IMR-90 (cell line): ENCODE data around the gene LRCH4. TPM values are rescaled to one million over a fixed set of nuclear protein-coding genes. Genes with fewer than 3 reads are reported as not detected.
A peak's percentile ranks its signal among the peaks of the same experiment; 100 is the strongest.
"Not testable (repeated sequence)": the region's sequence is repeated elsewhere in the genome, so short reads cannot be mapped to it uniquely, and the experiment has no call there.

Source experiments
- ATAC-seq: fragments of 200-7000 bp; cut with Tn5 transposase; 2 replicates; pipeline ENCODE4 v1.9.1; 2020; ENCODE audit warnings: low read depth, mild to moderate bottlenecking, moderate library complexity
- BruUV-seq: library from RNA; stranded (reverse); fragments of 400-500 nt; replicated peaks from 2 replicates; lab custom pipeline; 2021; lab: Mats Ljungman, UMichigan
- CTCF ChIA-PET: fragments of 300-600 bp; formaldehyde crosslinking; extraction: SDS; loops from one replicate; lab custom pipeline; 2021; ENCODE audit warnings: antibody characterized with exemption; lab: Yijun Ruan, JAX
- POLR2A ChIA-PET: fragments of 300-600 bp; sonication (Branson Sonifier 250); formaldehyde crosslinking; loops from one replicate; lab custom pipeline; 2022; ENCODE audit warnings: antibody characterized with exemption; ENCODE audit not compliant: unreplicated experiment; lab: Charles Lee
- DNase-seq: peaks from one replicate; pipeline ENCODE4 v3.0.0; 2013
- H2AFZ ChIP-seq: replicated peaks from 2 replicates; pipeline ENCODE3; 2013; ENCODE audit warnings: low read length, mild to moderate bottlenecking; ENCODE audit not compliant: poor library complexity
- H2AK5ac ChIP-seq: 2 replicates; pipeline ENCODE4 v1.6.1; 2013; ENCODE audit warnings: low read depth, low read length, inconsistent platforms
- H2AK9ac ChIP-seq: replicated peaks from 2 replicates; pipeline ENCODE3; 2013; ENCODE audit warnings: mild to moderate bottlenecking, low read depth, low read length, moderate library complexity; ENCODE audit not compliant: poor library complexity
- H2BK120ac ChIP-seq: 2 replicates; pipeline ENCODE4 v1.6.1; 2013; ENCODE audit warnings: low read depth, low read length, inconsistent platforms
- H2BK15ac ChIP-seq: 3 replicates; pipeline ENCODE4 v1.6.1; 2013; ENCODE audit warnings: low read depth, low read length, inconsistent platforms
- H2BK20ac ChIP-seq: 2 replicates; pipeline ENCODE4 v1.6.1; 2013; ENCODE audit warnings: low read depth, mild to moderate bottlenecking, inconsistent platforms, low read length, moderate library complexity
- H2BK5ac ChIP-seq: 2 replicates; pipeline ENCODE4 v1.6.1; 2013; ENCODE audit warnings: mild to moderate bottlenecking, low read depth, low read length, inconsistent platforms; ENCODE audit not compliant: poor library complexity, severe bottlenecking
- H3K14ac ChIP-seq: replicated peaks from 2 replicates; pipeline ENCODE4 v1.6.1; 2013; ENCODE audit warnings: low read depth, low read length, inconsistent platforms
- H3K18ac ChIP-seq: 2 replicates; pipeline ENCODE4 v1.6.1; 2013; ENCODE audit warnings: low read depth, low read length, control low read depth
- H3K23ac ChIP-seq: 2 replicates; pipeline ENCODE4 v1.6.1; 2013; ENCODE audit warnings: low read depth, low read length, inconsistent platforms
- H3K27ac ChIP-seq: 2 replicates; pipeline ENCODE4 v1.5.1; 2013; ENCODE audit warnings: mild to moderate bottlenecking, control low read depth, low read length; ENCODE audit not compliant: insufficient read depth
- H3K27me3 ChIP-seq: 2 replicates; pipeline ENCODE4 v1.6.1; 2013; ENCODE audit warnings: low read length; ENCODE audit not compliant: control insufficient read depth, insufficient read depth
- H3K36me3 ChIP-seq: 2 replicates; pipeline ENCODE4 v1.6.1; 2013; ENCODE audit warnings: low read length, mixed read lengths; ENCODE audit not compliant: control insufficient read depth, insufficient read depth
- H3K4ac ChIP-seq: 2 replicates; pipeline ENCODE4 v1.6.1; 2013; ENCODE audit warnings: low read depth, low read length, inconsistent platforms
- H3K4me1 ChIP-seq: 2 replicates; pipeline ENCODE4 v1.6.1; 2013; ENCODE audit warnings: low read length, mixed read lengths; ENCODE audit not compliant: control insufficient read depth, insufficient read depth
- H3K4me2 ChIP-seq: 2 replicates; pipeline ENCODE4 v1.6.1; 2013; ENCODE audit warnings: low read depth, mild to moderate bottlenecking, control low read depth, low read length, moderate library complexity
- H3K4me3 ChIP-seq: 2 replicates; pipeline ENCODE4 v1.5.1; 2013; ENCODE audit warnings: low read depth, mild to moderate bottlenecking, control low read depth, low read length, moderate library complexity; ENCODE audit not compliant: insufficient read depth
- H3K56ac ChIP-seq: 2 replicates; pipeline ENCODE4 v1.6.1; 2013; ENCODE audit warnings: low read length, inconsistent platforms; ENCODE audit not compliant: insufficient read depth; ENCODE audit errors: extremely low read depth
- H3K79me1 ChIP-seq, 2 experiments: 2 replicates each; pipeline ENCODE4 v1.6.1; 2013; ENCODE audit warnings: low read length in 2 of 2, inconsistent platforms in 1 of 2, low read depth in 1 of 2
- H3K9ac ChIP-seq: 2 replicates; pipeline ENCODE4 v1.6.1; 2013; ENCODE audit warnings: low read depth, low read length, control low read depth
- H3K9me1 ChIP-seq: 2 replicates; pipeline ENCODE4 v1.6.1; 2013; ENCODE audit warnings: low read length, inconsistent platforms; ENCODE audit not compliant: insufficient read depth
- H3K9me3 ChIP-seq: 2 replicates; pipeline ENCODE4 v1.6.1; 2013; ENCODE audit warnings: low read length; ENCODE audit not compliant: control insufficient read depth, insufficient read depth
- H4K20me1 ChIP-seq: 2 replicates; pipeline ENCODE4 v1.6.1; 2013; ENCODE audit warnings: low read length, inconsistent platforms; ENCODE audit not compliant: insufficient read depth
- H4K5ac ChIP-seq: 2 replicates; pipeline ENCODE4 v1.6.1; 2013; ENCODE audit warnings: mild to moderate bottlenecking, low read depth, low read length, control low read depth
- H4K8ac ChIP-seq, 2 experiments: 2 replicates each; pipeline ENCODE4 v1.6.1; 2013; ENCODE audit warnings: low read depth in 2 of 2, low read length in 2 of 2, control low read depth in 1 of 2, inconsistent platforms in 1 of 2
- H4K91ac ChIP-seq: 2 replicates; pipeline ENCODE4 v1.6.1; 2013; ENCODE audit warnings: low read depth, low read length, inconsistent platforms; ENCODE audit not compliant: insufficient read depth
- WGBS, 2 experiments: methylation state at CpG; one replicate each; pipeline versions ENCODE4 v1.1.5 to v1.1.7; 2013; ENCODE audit warnings: missing lambda C conversion rate in 2 of 2; ENCODE audit not compliant: insufficient read length in 1 of 2; ENCODE audit errors: extremely low coverage in 2 of 2; 5-methylcytosine and 5-hydroxymethylcytosine counted together
- dilution Hi-C: fragments of 300-500 bp; cut with HindIII; formaldehyde crosslinking; loops from one replicate; pipeline ENCODE4 v1.14.3; 2018; ENCODE audit warnings: low sequenced_read_pairs; ENCODE audit not compliant: unreplicated experiment
- in situ Hi-C: fragments of 300-500 bp; cut with MboI; formaldehyde crosslinking; loops from 3 replicates; pipeline ENCODE4 v1.14.3; 2019; ENCODE audit warnings: low sequenced_read_pairs, inconsistent platforms, mixed read lengths
- intact Hi-C: fragments of 100-400 bp; cut with micrococcal nuclease; formaldehyde crosslinking; loops from 2 replicates; pipeline ENCODE4 v1.10.0; 2022
- polyA plus RNA-seq, 3 experiments: library from polyadenylated mRNA; depleted of rRNA; stranded (reverse); fragments of >200 nt; gene quantifications; 2 replicates each; pipeline ENCODE4 v1.2.3, GENCODE V29; 2012; ENCODE audit warnings: low replicate concordance in 1 of 3
- total RNA-seq: library from RNA; depleted of rRNA; stranded (reverse); fragments of >200 nt; gene quantifications from 2 replicates; pipeline ENCODE4 v1.2.3, GENCODE V29; 2012

LRCH4 gene
- total and polyA plus RNA-seq, 2 of the 4 experiments (the other 2 are of a cell fraction) = 5.0 to 41.3 TPM

DNA sequence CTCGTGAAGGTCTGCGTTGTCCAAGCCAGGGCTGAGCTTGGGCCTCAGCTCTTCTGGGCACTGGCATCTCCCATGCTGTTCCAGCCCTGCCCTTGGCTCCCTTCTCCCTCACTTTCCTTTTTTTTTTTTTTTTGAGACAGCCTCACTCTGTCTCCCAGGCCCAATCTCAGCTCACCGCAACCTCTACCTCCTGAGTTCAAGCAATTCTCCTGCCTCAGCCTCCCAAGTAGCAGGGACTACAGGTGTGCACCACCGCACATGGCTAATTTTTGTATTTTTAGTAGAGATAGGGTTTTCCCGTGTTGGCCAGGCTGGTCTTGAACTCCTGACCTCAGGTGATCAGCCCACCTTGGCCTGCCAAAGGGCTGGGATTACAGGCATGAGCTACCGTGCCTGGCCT is 21.5 kb downstream of the LRCH4 start:
- DNase-seq, H3K56ac ChIP-seq, ATAC-seq, H3K36me3 ChIP-seq, H3K27ac ChIP-seq, H3K27me3 ChIP-seq, H3K14ac ChIP-seq, H3K79me1 ChIP-seq, H2BK5ac ChIP-seq, H3K9me1 ChIP-seq, H3K9me3 ChIP-seq, H4K8ac ChIP-seq, dilution Hi-C loops, H3K4ac ChIP-seq, H2BK20ac ChIP-seq, H2BK15ac ChIP-seq, H3K4me1 ChIP-seq, BruUV-seq, H3K9ac ChIP-seq, H2BK120ac ChIP-seq, H4K91ac ChIP-seq, H4K5ac ChIP-seq, H3K18ac ChIP-seq, H3K4me2 ChIP-seq, H3K23ac ChIP-seq, H4K20me1 ChIP-seq, H3K4me3 ChIP-seq: not testable (repeated sequence)
- POLR2A ChIA-PET = interaction anchor here (0.6 kb wide), 1 partner anchor 20 kb away, joined by 5 read pairs; no protein-coding TSS in a partner anchor
- intact Hi-C loops (loop anchor here (1.0 kb wide), 1 partner anchor 127 kb away; no protein-coding TSS in a partner anchor), in situ Hi-C loops (loop anchor here (5.0 kb wide), 1 partner anchor 92 kb away; no protein-coding TSS in a partner anchor)
- H2AK9ac ChIP-seq = peak overlapping the region; percentile 93
- H2AFZ ChIP-seq = peak overlapping the region; percentile 81
- WGBS, 2 experiments = 83% methylated on average over 3 of the region's 6 CpGs; no CpG with 5 or more reads in 1 of the 2 experiments
- H2AK5ac ChIP-seq = peak overlapping the region; percentile 61; the same call in 1 of the 2 replicates
- CTCF ChIA-PET = interaction anchor here (0.6 to 1.5 kb wide), 4 partner anchors 24 to 128 kb away, joined by 4 to 9 read pairs (median 5); no protein-coding TSS in a partner anchor
